HEK293 (cell line): Measurements from ENCODE around the gene PTPRN2.

ENCODE experiments used
- CTCF ChIA-PET: fragments of 350-600 bp; formaldehyde crosslinking; extraction: SDS; loops from one replicate; lab custom pipeline; 2021; ENCODE audit warnings: antibody characterized with exemption; lab: Yijun Ruan, JAX
- POLR2A ChIA-PET: fragments of 300-600 bp; formaldehyde crosslinking; extraction: SDS; loops from one replicate; lab custom pipeline; 2020; ENCODE audit warnings: antibody characterized with exemption, inconsistent platforms; lab: Yijun Ruan, JAX
- H3K27ac ChIP-seq: fragments of 200-500 bp; sonication (Bioruptor generic); 2 replicates; pipeline ENCODE4 v1.5.1; 2014; ENCODE audit warnings: low read depth, low read length, control low read depth, inconsistent platforms; ENCODE audit errors: extremely low read depth
- H3K36me3 ChIP-seq, 2 experiments: fragments of 200-500 bp in 1 of 2; sonication (Bioruptor generic) in 1 of 2; 1 replicate in 1 of 2; 2 replicates in 1 of 2; pipeline ENCODE4 v1.5.1; 2014 to 2017; ENCODE audit warnings: inconsistent platforms in 2 of 2, low read length in 2 of 2; ENCODE audit not compliant: control insufficient read depth in 2 of 2, insufficient read depth in 1 of 2
- H3K4me1 ChIP-seq: fragments of 200-500 bp; sonication (Bioruptor generic); 2 replicates; pipeline ENCODE4 v1.5.1; 2014; ENCODE audit warnings: mild to moderate bottlenecking, low read length, inconsistent platforms; ENCODE audit not compliant: control insufficient read depth, insufficient read depth
- H3K4me3 ChIP-seq: 2 replicates; pipeline ENCODE4 v1.5.1; 2011; ENCODE audit warnings: low read depth, mild to moderate bottlenecking, control low read depth, low read length, moderate library complexity
- H3K9me3 ChIP-seq: fragments of 200-500 bp; sonication (Bioruptor generic); 2 replicates; pipeline ENCODE4 v1.5.1; 2014; ENCODE audit warnings: low read depth, low read length, inconsistent platforms; ENCODE audit not compliant: control insufficient read depth, insufficient read depth
- GLI2 ChIP-seq: fragments of 450-650 bp; formaldehyde crosslinking; IDR thresholded peaks from 2 replicates; pipeline ENCODE4; 2017; ENCODE audit warnings: missing biosample characterization, missing genetic modification characterization, low read depth, borderline replicate concordance
- GLI4 ChIP-seq: fragments of 450-650 bp; formaldehyde crosslinking; IDR thresholded peaks from 2 replicates; pipeline ENCODE4 v1.5.1; 2016; ENCODE audit warnings: missing biosample characterization, missing genetic modification characterization
- KLF1 ChIP-seq: fragments of 450-650 bp; formaldehyde crosslinking; IDR thresholded peaks from 2 replicates; pipeline ENCODE4 v1.5.1; 2016; ENCODE audit warnings: missing biosample characterization, missing genetic modification characterization
- KLF10 ChIP-seq: fragments of 450-650 bp; IDR thresholded peaks from 2 replicates; pipeline ENCODE4 v1.5.1; 2018; ENCODE audit warnings: missing biosample characterization, mild to moderate bottlenecking, missing genetic modification characterization
- KLF16 ChIP-seq: fragments of 450-650 bp; formaldehyde crosslinking; IDR thresholded peaks from 2 replicates; pipeline ENCODE4 v1.5.1; 2017; ENCODE audit warnings: missing biosample characterization, missing genetic modification characterization
- KLF9 ChIP-seq: fragments of 450-650 bp; formaldehyde crosslinking; IDR thresholded peaks from 2 replicates; pipeline ENCODE4 v1.5.1; 2016; ENCODE audit warnings: missing biosample characterization, missing genetic modification characterization, low read depth
- REST ChIP-seq: fragments of 450-650 bp; formaldehyde crosslinking; IDR thresholded peaks from 2 replicates; pipeline ENCODE4 v1.5.1; 2016; ENCODE audit warnings: missing biosample characterization, missing genetic modification characterization
- ZFHX2 ChIP-seq: fragments of 450-650 bp; formaldehyde crosslinking; conservative IDR thresholded peaks from 2 replicates; pipeline ENCODE4 v1.5.1; 2016; ENCODE audit warnings: missing biosample characterization, missing genetic modification characterization
- ZNF121 ChIP-seq: fragments of 450-650 bp; formaldehyde crosslinking; IDR thresholded peaks from 2 replicates; pipeline ENCODE4 v1.5.1; 2016; ENCODE audit warnings: missing biosample characterization, missing genetic modification characterization
- ZNF2 ChIP-seq: fragments of 450-650 bp; formaldehyde crosslinking; IDR thresholded peaks from 2 replicates; pipeline ENCODE4 v1.5.1; 2016; ENCODE audit warnings: missing biosample characterization, missing genetic modification characterization
- ZNF214 ChIP-seq: fragments of 450-650 bp; formaldehyde crosslinking; IDR thresholded peaks from 2 replicates; pipeline ENCODE4 v1.5.1; 2017; ENCODE audit warnings: missing biosample characterization, mild to moderate bottlenecking, missing genetic modification characterization, borderline replicate concordance
- ZNF23 ChIP-seq: fragments of 450-650 bp; formaldehyde crosslinking; IDR thresholded peaks from 2 replicates; pipeline ENCODE4 v1.5.1; 2016; ENCODE audit warnings: missing biosample characterization, missing genetic modification characterization, borderline replicate concordance
- ZNF362 ChIP-seq: fragments of 450-650 bp; formaldehyde crosslinking; IDR thresholded peaks from 2 replicates; pipeline ENCODE4 v1.5.1; 2016; ENCODE audit warnings: missing biosample characterization, missing genetic modification characterization
- ZNF423 ChIP-seq: fragments of 450-650 bp; formaldehyde crosslinking; IDR thresholded peaks from 2 replicates; pipeline ENCODE4 v1.5.1; 2016; ENCODE audit warnings: missing biosample characterization, missing genetic modification characterization
- ZNF670 ChIP-seq: fragments of 450-650 bp; formaldehyde crosslinking; IDR thresholded peaks from 2 replicates; pipeline ENCODE4 v1.5.1; 2016; ENCODE audit warnings: missing biosample characterization, missing genetic modification characterization, low read depth
- ZNF747 ChIP-seq: fragments of 450-650 bp; formaldehyde crosslinking; IDR thresholded peaks from 2 replicates; pipeline ENCODE4 v1.5.1; 2016; ENCODE audit warnings: missing biosample characterization, missing genetic modification characterization
- ZNF76 ChIP-seq: fragments of 450-650 bp; formaldehyde crosslinking; IDR thresholded peaks from 2 replicates; pipeline ENCODE4; 2016; ENCODE audit warnings: low read depth, missing biosample characterization, missing genetic modification characterization, borderline replicate concordance
- ZNF791 ChIP-seq: fragments of 450-650 bp; formaldehyde crosslinking; IDR thresholded peaks from 2 replicates; pipeline ENCODE4 v1.5.1; 2016; ENCODE audit warnings: missing biosample characterization, missing genetic modification characterization
- TF ChIP-seq, protein P1 (sequence below): fragments of 450-650 bp; formaldehyde crosslinking; IDR thresholded peaks from 2 replicates; pipeline ENCODE4 v1.5.1; 2016; ENCODE audit warnings: missing biosample characterization, missing genetic modification characterization, low read depth
- TF ChIP-seq, protein P2 (sequence below): fragments of 450-650 bp; formaldehyde crosslinking; IDR thresholded peaks from 2 replicates; pipeline ENCODE4 v1.5.1; 2016; ENCODE audit warnings: missing biosample characterization, missing genetic modification characterization
- TF ChIP-seq, protein P3 (sequence below): fragments of 450-650 bp; IDR thresholded peaks from 2 replicates; pipeline ENCODE4 v1.5.1; 2018; ENCODE audit warnings: missing biosample characterization, mild to moderate bottlenecking, missing genetic modification characterization
- TF ChIP-seq, protein P4 (sequence below): fragments of 450-650 bp; formaldehyde crosslinking; IDR thresholded peaks from 2 replicates; pipeline ENCODE4 v1.5.1; 2016; ENCODE audit warnings: missing biosample characterization, missing genetic modification characterization

The PTPRN2 gene

DNA sequence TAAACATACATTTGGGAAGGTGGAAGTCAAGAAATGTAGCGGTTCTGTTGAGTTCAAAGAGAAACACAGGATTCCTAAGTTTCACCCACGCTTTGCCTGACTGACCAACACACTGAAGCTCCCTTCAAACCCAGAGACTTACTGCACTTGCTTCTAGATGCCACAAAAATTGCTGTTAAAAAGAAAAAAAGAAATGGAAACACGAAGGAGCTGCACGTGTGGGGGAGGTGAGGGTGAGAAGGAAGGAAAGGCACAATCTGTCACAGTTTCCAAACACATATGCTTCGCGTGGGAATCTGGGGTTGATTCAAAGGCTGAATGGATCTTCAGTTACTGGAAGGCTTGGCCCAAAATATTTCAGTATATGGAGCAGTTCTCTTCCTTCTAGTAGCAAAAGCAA, 755.2 kb downstream of the PTPRN2 start (continued):
- TF ChIP-seq ZFHX2 (no peak), ZNF423 (tag by site-specific recombination) (no peak), ZNF747 (tag by site-specific recombination) (no peak)

DNA sequence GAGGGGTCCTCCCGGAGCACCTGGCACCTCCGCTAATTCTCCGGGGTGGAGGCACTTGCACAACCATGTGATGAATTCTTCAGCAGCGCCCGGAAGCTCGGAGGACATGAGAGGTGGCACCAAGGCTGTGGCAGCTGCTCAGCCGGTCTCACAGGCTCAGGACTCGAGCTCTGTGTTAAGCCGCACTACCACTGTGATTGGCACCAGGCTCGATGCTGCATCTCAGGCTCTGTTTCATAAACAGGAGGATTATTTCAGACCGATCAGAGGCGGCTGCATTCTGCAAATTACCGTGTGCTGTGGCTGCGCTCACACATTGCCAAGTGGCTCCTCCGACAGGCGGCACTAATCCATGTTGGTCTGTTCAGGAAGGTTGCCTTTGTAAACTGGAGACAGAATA, 755.6 kb downstream of the PTPRN2 start:
- no peaks in the 10 kb centered on the region for H3K36me3 ChIP-seq
- no peaks in the 10 kb centered on the region for H3K4me1 ChIP-seq
- no peak for TF ChIP-seq ZNF791
- TF ChIP-seq KLF10 (tag by site-specific recombination), result no peak
- no peak for TF ChIP-seq ZNF214
- no peak for TF ChIP-seq ZNF23 (tag by site-specific recombination)
- TF ChIP-seq ZNF121 (tag by site-specific recombination), result no peak
- TF ChIP-seq GLI4 (tag by site-specific recombination), result no peak
- TF ChIP-seq KLF1 (tag by site-specific recombination), result no peak
- no peak for TF ChIP-seq ZNF362 (tag by site-specific recombination)
- no peak overlapping the region for H3K4me3 ChIP-seq
- ChIA-PET POLR2A (no interaction called here), CTCF (no interaction called here)
- H3K9me3 ChIP-seq, result no peaks in the 10 kb centered on the region
- no peak overlapping the region for H3K27ac ChIP-seq

GRCh38 chr7:157831143-157831905, 756.3 kb downstream of the PTPRN2 start:
- ChIA-PET CTCF (no interaction called here), POLR2A (no interaction called here)
- Histone ChIP-seq H3K4me3 (no peak overlapping the region), H3K27ac (no peak overlapping the region), H3K9me3 (no peaks in the 10 kb centered on the region), H3K4me1 (no peaks in the 10 kb centered on the region), H3K36me3 (no peaks in the 10 kb centered on the region)
- TF ChIP-seq KLF9 (tag by site-specific recombination) (no peak), ZNF2 (tag by site-specific recombination) (no peak), GLI2 (tag by site-specific recombination) (no peak), ZNF76 (no peak), ZNF670 (tag by site-specific recombination) (no peak), KLF16 (tag by site-specific recombination) (no peak), ZNF121 (tag by site-specific recombination) (no peak), REST (tag by site-specific recombination) (no peak)
- TF ChIP-seq, protein P1, sequence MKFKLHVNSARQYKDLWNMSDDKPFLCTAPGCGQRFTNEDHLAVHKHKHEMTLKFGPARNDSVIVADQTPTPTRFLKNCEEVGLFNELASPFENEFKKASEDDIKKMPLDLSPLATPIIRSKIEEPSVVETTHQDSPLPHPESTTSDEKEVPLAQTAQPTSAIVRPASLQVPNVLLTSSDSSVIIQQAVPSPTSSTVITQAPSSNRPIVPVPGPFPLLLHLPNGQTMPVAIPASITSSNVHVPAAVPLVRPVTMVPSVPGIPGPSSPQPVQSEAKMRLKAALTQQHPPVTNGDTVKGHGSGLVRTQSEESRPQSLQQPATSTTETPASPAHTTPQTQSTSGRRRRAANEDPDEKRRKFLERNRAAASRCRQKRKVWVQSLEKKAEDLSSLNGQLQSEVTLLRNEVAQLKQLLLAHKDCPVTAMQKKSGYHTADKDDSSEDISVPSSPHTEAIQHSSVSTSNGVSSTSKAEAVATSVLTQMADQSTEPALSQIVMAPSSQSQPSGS (tag by site-specific recombination), result no peak
- TF ChIP-seq, protein P2, sequence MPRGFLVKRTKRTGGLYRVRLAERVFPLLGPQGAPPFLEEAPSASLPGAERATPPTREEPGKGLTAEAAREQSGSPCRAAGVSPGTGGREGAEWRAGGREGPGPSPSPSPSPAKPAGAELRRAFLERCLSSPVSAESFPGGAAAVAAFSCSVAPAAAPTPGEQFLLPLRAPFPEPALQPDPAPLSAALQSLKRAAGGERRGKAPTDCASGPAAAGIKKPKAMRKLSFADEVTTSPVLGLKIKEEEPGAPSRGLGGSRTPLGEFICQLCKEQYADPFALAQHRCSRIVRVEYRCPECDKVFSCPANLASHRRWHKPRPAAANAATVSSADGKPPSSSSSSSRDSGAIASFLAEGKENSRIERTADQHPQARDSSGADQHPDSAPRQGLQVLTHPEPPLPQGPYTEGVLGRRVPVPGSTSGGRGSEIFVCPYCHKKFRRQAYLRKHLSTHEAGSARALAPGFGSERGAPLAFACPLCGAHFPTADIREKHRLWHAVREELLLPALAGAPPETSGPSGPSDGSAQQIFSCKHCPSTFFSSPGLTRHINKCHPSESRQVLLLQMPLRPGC, result no peak
- TF ChIP-seq, protein P3, sequence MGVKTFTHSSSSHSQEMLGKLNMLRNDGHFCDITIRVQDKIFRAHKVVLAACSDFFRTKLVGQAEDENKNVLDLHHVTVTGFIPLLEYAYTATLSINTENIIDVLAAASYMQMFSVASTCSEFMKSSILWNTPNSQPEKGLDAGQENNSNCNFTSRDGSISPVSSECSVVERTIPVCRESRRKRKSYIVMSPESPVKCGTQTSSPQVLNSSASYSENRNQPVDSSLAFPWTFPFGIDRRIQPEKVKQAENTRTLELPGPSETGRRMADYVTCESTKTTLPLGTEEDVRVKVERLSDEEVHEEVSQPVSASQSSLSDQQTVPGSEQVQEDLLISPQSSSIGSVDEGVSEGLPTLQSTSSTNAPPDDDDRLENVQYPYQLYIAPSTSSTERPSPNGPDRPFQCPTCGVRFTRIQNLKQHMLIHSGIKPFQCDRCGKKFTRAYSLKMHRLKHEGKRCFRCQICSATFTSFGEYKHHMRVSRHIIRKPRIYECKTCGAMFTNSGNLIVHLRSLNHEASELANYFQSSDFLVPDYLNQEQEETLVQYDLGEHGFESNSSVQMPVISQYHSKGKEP (tag by site-specific recombination), result no peak
- TF ChIP-seq, protein P4, sequence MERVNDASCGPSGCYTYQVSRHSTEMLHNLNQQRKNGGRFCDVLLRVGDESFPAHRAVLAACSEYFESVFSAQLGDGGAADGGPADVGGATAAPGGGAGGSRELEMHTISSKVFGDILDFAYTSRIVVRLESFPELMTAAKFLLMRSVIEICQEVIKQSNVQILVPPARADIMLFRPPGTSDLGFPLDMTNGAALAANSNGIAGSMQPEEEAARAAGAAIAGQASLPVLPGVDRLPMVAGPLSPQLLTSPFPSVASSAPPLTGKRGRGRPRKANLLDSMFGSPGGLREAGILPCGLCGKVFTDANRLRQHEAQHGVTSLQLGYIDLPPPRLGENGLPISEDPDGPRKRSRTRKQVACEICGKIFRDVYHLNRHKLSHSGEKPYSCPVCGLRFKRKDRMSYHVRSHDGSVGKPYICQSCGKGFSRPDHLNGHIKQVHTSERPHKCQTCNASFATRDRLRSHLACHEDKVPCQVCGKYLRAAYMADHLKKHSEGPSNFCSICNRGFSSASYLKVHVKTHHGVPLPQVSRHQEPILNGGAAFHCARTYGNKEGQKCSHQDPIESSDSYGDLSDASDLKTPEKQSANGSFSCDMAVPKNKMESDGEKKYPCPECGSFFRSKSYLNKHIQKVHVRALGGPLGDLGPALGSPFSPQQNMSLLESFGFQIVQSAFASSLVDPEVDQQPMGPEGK (tag by site-specific recombination), result no peak
